K562 (cell line): ENCODE results near the gene ACAT2. TPM values are rescaled to one million over a fixed set of nuclear protein-coding genes. Genes with fewer than 3 reads are reported as not detected.

Experiments
- ATAC-seq: fragments of 200-7000 bp; cut with Tn5 transposase; 3 replicates; pipeline ENCODE4 v1.9.1; 2020; ENCODE audit warnings: moderate library complexity
- BruUV-seq: library from RNA; stranded (reverse); fragments of 400-500 nt; replicated peaks from 2 replicates; lab custom pipeline; 2021; lab: Mats Ljungman, UMichigan
- CTCF ChIA-PET: fragments of 300-600 bp; formaldehyde crosslinking; extraction: SDS; loops from one replicate; lab custom pipeline; 2021; ENCODE audit warnings: low intra/inter-chr PET ratio; lab: Yijun Ruan, JAX
- POLR2A ChIA-PET: fragments of 300-600, 350-650 bp; sonication (Branson Sonifier 250); formaldehyde crosslinking; extraction: SDS; loops from one replicate; lab custom pipeline; 2021; ENCODE audit warnings: antibody characterized with exemption, inconsistent platforms; lab: Yijun Ruan, JAX
- DNase-seq, 4 experiments: peaks; one replicate each; pipeline versions ENCODE4 v3.0.0 to v3.0.0-alpha.2; 2011 to 2018; ENCODE audit warnings: low spot score in 3 of 4, mixed read lengths in 3 of 4; ENCODE audit errors: extremely low read depth in 1 of 4
- FAIRE-seq: peaks from 2 replicates; lab custom pipeline; 2011; peaks lifted over from hg19 to GRCh38; lab: Jason Lieb, UNC
- H2AFZ ChIP-seq: 2 replicates; pipeline ENCODE4 v1.6.0; 2011; ENCODE audit warnings: low read depth, low read length, control low read depth, inconsistent platforms
- H3K27ac ChIP-seq: fragments of 200-600 bp; 3 replicates; pipeline ENCODE4 v1.8.0; 2011; ENCODE audit warnings: low read depth, mild to moderate bottlenecking, control low read depth, inconsistent platforms, low read length, moderate library complexity, mixed read lengths; ENCODE audit errors: extremely low read depth
- H3K27me3 ChIP-seq, 2 experiments: fragments of 300-600 bp in 1 of 2; 2 replicates in 1 of 2; 3 replicates in 1 of 2; pipeline versions ENCODE4 v1.6.0 to v1.8.0; 2011; ENCODE audit warnings: inconsistent platforms in 2 of 2, low read length in 2 of 2, mild to moderate bottlenecking in 1 of 2, mixed read lengths in 1 of 2, moderate library complexity in 1 of 2; ENCODE audit not compliant: control insufficient read depth in 2 of 2, insufficient read depth in 2 of 2
- H3K36me3 ChIP-seq: fragments of 300-600 bp; 3 replicates; pipeline ENCODE4 v1.8.0; 2011; ENCODE audit warnings: mild to moderate bottlenecking, low read length, inconsistent platforms; ENCODE audit not compliant: control insufficient read depth, insufficient read depth
- H3K4me1 ChIP-seq, 2 experiments: fragments of 200-600 bp in 1 of 2; replicated peaks in 1 of 2; 2 replicates in 1 of 2; 3 replicates in 1 of 2; pipeline versions ENCODE4 v1.5.1 to v1.8.0; 2011; ENCODE audit warnings: inconsistent platforms in 2 of 2, low read length in 2 of 2, mild to moderate bottlenecking in 1 of 2, mixed read lengths in 1 of 2, moderate library complexity in 1 of 2; ENCODE audit not compliant: control insufficient read depth in 2 of 2, insufficient read depth in 2 of 2
- H3K4me2 ChIP-seq: 2 replicates; pipeline ENCODE4 v1.6.1; 2011; ENCODE audit warnings: low read length, control low read depth, inconsistent platforms, mixed read lengths; ENCODE audit not compliant: insufficient read depth
- H3K4me3 ChIP-seq: fragments of 200-600 bp; sonication (generic), shearing (Covaris generic); 2 replicates; pipeline ENCODE4 v1.5.1; 2016; ENCODE audit warnings: control low read depth, inconsistent platforms
- H3K79me2 ChIP-seq: fragments of 200-600 bp; 3 replicates; pipeline ENCODE4 v1.8.0; 2011; ENCODE audit warnings: low read length, inconsistent platforms; ENCODE audit not compliant: control insufficient read depth, insufficient read depth
- H3K9ac ChIP-seq, 2 experiments: 2 replicates each; pipeline versions ENCODE4 v1.6.0 to v1.6.1; 2011; ENCODE audit warnings: low read depth in 2 of 2, low read length in 2 of 2, control low read depth in 1 of 2, inconsistent platforms in 1 of 2, mild to moderate bottlenecking in 1 of 2, mixed read lengths in 1 of 2; ENCODE audit not compliant: insufficient read depth in 1 of 2
- H3K9me1 ChIP-seq: one replicate; pipeline ENCODE4 v1.6.0; 2011; ENCODE audit warnings: inconsistent platforms, mild to moderate bottlenecking, low read length, moderate library complexity; ENCODE audit not compliant: control insufficient read depth, insufficient read depth
- H3K9me3 ChIP-seq: replicated peaks from 2 replicates; pipeline ENCODE4 v1.5.1; 2011; ENCODE audit warnings: low read depth, low read length, inconsistent platforms; ENCODE audit not compliant: control insufficient read depth, insufficient read depth
- H4K20me1 ChIP-seq: replicated peaks from 2 replicates; pipeline ENCODE4 v1.6.1; 2011; ENCODE audit warnings: low read length, inconsistent platforms, mixed read lengths; ENCODE audit not compliant: control insufficient read depth, insufficient read depth
- C11orf30 ChIP-seq: fragments of 450-650 bp; IDR thresholded peaks from 2 replicates; pipeline ENCODE4 v1.6.1; 2016; ENCODE audit warnings: low read depth, mild to moderate bottlenecking
- CEBPB ChIP-seq: fragments of 450-650 bp; IDR thresholded peaks from 2 replicates; pipeline ENCODE4 v1.6.1; 2016; ENCODE audit warnings: missing genetic modification characterization, missing compliant biosample characterization
- CEBPG ChIP-seq, 3 experiments: fragments of 200-800 bp in 1 of 3; sonication (Bioruptor generic) in 1 of 3; sonication (generic) in 1 of 3; formaldehyde crosslinking in 1 of 3; IDR thresholded peaks in 2 of 3; conservative IDR thresholded peaks in 1 of 3; 2 replicates each; pipeline versions ENCODE4 v1.6.1 to v1.8.0; 2016 to 2022; ENCODE audit warnings: missing compliant biosample characterization in 2 of 3, missing genetic modification characterization in 2 of 3, mild to moderate bottlenecking in 1 of 3, missing genetic modification reagents in 1 of 3
- MAFF ChIP-seq: IDR thresholded peaks from 2 replicates; pipeline ENCODE4 v1.6.1; 2012; ENCODE audit warnings: low read length, improper control_type of control experiment
- MAFK ChIP-seq: IDR thresholded peaks from 2 replicates; pipeline ENCODE4 v1.6.1; 2011; ENCODE audit warnings: low read length, improper control_type of control experiment
- MTA1 ChIP-seq: fragments of 450-650 bp; IDR thresholded peaks from 2 replicates; pipeline ENCODE4 v1.6.1; 2017; ENCODE audit warnings: borderline replicate concordance
- MYC ChIP-seq, 2 experiments: fragments of 250-450 bp in 1 of 2; sonication (Bioruptor Pico) in 1 of 2; IDR thresholded peaks; 2 replicates each; pipeline versions ENCODE4 v1.5.1 to v1.6.1; 2012 to 2021; ENCODE audit warnings: low read depth in 2 of 2, borderline replicate concordance in 1 of 2, improper control_type of control experiment in 1 of 2, low read length in 1 of 2, mild to moderate bottlenecking in 1 of 2, moderate library complexity in 1 of 2
- PHTF2 ChIP-seq: fragments of 250-450 bp; sonication (Bioruptor Pico); IDR thresholded peaks from 2 replicates; pipeline ENCODE4 v1.5.0; 2021; ENCODE audit warnings: mild to moderate bottlenecking
- POLR2A ChIP-seq: fragments of 450-650 bp; conservative IDR thresholded peaks from 2 replicates; pipeline ENCODE4 v1.6.1; 2016
- ZNF316 ChIP-seq: fragments of 450-650 bp; IDR thresholded peaks from 2 replicates; pipeline ENCODE4 v1.6.1; 2016
- WGBS: fragments of 100-300 bp; shearing (Covaris generic); methylation state at CpG from one replicate; pipeline ENCODE4 v1.1.6; 2016; ENCODE audit warnings: low coverage, mixed read lengths; ENCODE audit not compliant: insufficient coverage; ENCODE audit errors: missing lambda C conversion rate; 5-methylcytosine and 5-hydroxymethylcytosine counted together
- in situ Hi-C: fragments of 300-500 bp; cut with MboI; formaldehyde crosslinking; loops from 4 replicates; pipeline ENCODE4 v1.15.0; 2018; ENCODE audit warnings: inconsistent platforms, mixed read lengths
- intact Hi-C: fragments of 100-400 bp; cut with micrococcal nuclease; formaldehyde crosslinking; loops from 2 replicates; pipeline ENCODE4 v1.14.2; 2022
- polyA plus RNA-seq, 8 experiments: library from polyadenylated mRNA; depleted of rRNA in 4 of 8; stranded (reverse) in 5 of 8; unstranded in 3 of 8; fragments of >200 nt; fragmentation: Nextera tagmentation in 2 of 8; fragmentation: Illumina TruSeq in 1 of 8; extraction: Ambion mirVana in 2 of 8; extraction: Trizol in 1 of 8; gene quantifications; 2 replicates each; pipeline versions ENCODE4 v1.2.1 to v1.2.3, GENCODE V29; 2011 to 2014; ENCODE audit warnings: inconsistent platforms in 1 of 8, missing spikeins in 1 of 8
- total RNA-seq, 7 experiments: library from RNA; depleted of rRNA in 6 of 7; stranded (reverse); fragments of >200 nt in 6 of 7; fragmentation: Illumina TruSeq in 2 of 7; extraction: Trizol in 2 of 7; gene quantifications; 2 replicates each; pipeline versions ENCODE4 v1.2.1 to v1.2.3, GENCODE V29; 2011 to 2021; ENCODE audit warnings: low replicate concordance in 1 of 7

The ACAT2 gene
- total and polyA plus RNA-seq, 9 of the 15 experiments (the other 6 are each of a cell fraction or from before 2014, with no cell fraction given), result 63.0 to 309 (median 144) TPM

DNA sequence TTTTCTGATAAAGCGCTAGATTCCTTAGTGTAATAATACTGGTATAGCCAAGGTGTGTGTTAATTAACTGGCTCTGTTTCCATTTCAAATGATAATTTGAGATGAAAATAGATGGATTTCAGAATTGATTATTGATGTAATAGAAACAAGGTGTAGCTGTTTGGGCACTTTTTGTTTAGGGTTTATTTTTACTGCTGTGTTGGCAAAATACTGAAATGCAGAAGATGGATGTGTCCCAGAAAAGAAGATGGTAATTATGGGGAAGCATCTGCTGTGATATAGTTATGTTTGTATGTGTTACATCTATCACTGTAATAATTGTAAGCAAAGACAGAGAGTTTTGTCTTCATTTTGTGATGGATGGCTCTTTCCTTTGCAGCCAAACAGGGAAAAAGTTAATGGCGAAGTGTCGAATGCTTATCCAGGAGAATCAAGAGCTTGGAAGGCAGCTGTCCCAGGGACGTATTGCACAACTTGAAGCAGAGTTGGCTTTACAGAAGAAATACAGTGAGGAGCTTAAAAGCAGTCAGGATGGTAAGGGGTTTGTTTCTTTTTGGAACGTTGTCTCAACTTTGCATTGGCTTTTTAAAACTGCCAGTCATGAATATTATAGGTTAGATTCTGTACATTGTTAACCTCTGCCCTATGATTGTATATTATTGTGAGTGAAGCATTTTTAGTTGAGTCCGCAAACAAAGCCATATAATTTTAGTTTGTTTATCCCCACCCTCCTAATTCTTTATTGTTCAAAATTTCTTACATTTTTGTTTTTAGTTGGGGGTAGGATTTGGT, 8.6 kb upstream of the ACAT2 start:
- Histone ChIP-seq H4K20me1 (no peaks in the 10 kb centered on the region), H3K79me2 (peaks cover 8% of the 10 kb centered on the region; the same call in 1 of the 3 replicates), H3K27ac (no peak overlapping the region), H3K9ac (no peak overlapping the region), H3K36me3 (peaks cover 98% of the 10 kb centered on the region), H3K4me2 (no peak overlapping the region), H3K27me3 (no peaks in the 10 kb centered on the region), H3K9me3 (no peaks in the 10 kb centered on the region), H3K4me1 (no peaks in the 10 kb centered on the region; a peak in 1 of 5 replicates), H2AFZ (no peak overlapping the region), H3K9me1 (no peaks in the 10 kb centered on the region), H3K4me3 (no peak overlapping the region)
- ChIA-PET CTCF (no interaction called here), POLR2A (interaction anchor here (1.0 to 1.7 kb wide), 3 partner anchors 10 to 15 kb away, joined by 3 to 5 read pairs (median 4); no protein-coding TSS in a partner anchor)
- FAIRE-seq (no peak), DNase-seq (no peak), ATAC-seq (no peak)
- BruUV-seq, result no TSS peak
- in situ Hi-C loops (no loop called here), intact Hi-C loops (no loop called here)
- 91% methylated on average over 6 of the region's 6 CpGs for WGBS
- TF ChIP-seq MAFF (peak; percentile 49; the same call in 1 of the 2 replicates), C11orf30 (peak; percentile 61), PHTF2 (CRISPR knock-in tag) (no peak), POLR2A (0 out of 2 replicates have a peak, but pooled peaks have one; percentile 40), CEBPB (tag) (peak; percentile 75), MYC (IDR thresholded peaks at IDR 0.05; ENCODE audit: low read depth, low read length) (no peak), MYC (CRISPR knock-in tag; IDR thresholded peaks at IDR 0.05; ENCODE audit: borderline replicate concordance, low read depth) (no peak), CEBPG (CRISPR knock-in tag; IDR thresholded peaks at IDR 0.05) (0 out of 2 replicates have a peak, but pooled peaks have one; percentile 24), CEBPG (tag; conservative IDR thresholded peaks at IDR 0.05 in 1 of 2, IDR thresholded peaks at IDR 0.05 in 1 of 2) (peak; percentile 47 to 54; a peak in 3 of 4 replicates), ZNF316 (peak; percentile 80), MTA1 (no peak), MAFK (peak; percentile 24; the same call in 1 of the 2 replicates)
